ENCODE data around the gene AKR1D1. TPM values are rescaled to one million over a fixed set of nuclear protein-coding genes. Genes with fewer than 3 reads are reported as not detected.
A peak's percentile ranks its signal among the peaks of the same experiment; 100 is the strongest.

Gene AKR1D1
- polyA plus RNA-seq, 4 donors, result 24.9 TPM; not detected in 3

DNA sequence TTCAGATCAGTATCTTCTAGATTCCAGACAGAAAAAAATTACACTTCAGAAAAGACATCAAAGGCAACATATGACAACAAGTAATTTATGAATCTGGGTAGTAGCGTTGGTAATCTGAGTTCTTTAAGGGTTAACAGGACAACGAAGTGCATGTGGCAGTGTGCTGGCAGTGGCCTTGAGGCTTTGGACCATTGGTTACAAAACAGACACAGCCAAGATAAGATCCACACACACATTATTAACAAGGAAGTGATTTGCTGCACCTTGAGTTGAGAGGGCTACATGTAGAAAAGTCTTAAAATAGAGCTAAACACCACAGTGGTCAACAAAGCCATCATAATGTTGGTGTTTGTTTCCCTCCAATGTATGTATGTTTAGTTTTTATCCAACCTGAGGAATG is 40.6 kb downstream of the AKR1D1 start:
- Histone ChIP-seq H3K27ac (ENCODE audit: low read depth in 1 of 3, low read length in 2 of 3) (peak overlapping the region in 1 of 3 donors; percentile 71), H3K36me3 (ENCODE audit: control insufficient read depth in 3 of 3, insufficient read depth in 2 of 3, low read depth in 1 of 3, low read length in 3 of 3) (no peaks in the 10 kb centered on the region), H3K4me3 (ENCODE audit: low read depth in 1 of 3, low read length in 3 of 3) (no peak overlapping the region), H3K9me3 (ENCODE audit: control insufficient read depth in 2 of 2, insufficient read depth in 1 of 2, low read depth in 1 of 2, low read length in 1 of 2) (peaks cover 0 to 8% of the 10 kb centered on the region in 2 donors), H3K4me1 (ENCODE audit: control insufficient read depth in 3 of 3, insufficient read depth in 2 of 3, low read depth in 1 of 3, low read length in 2 of 3) (peaks cover 0 to 9% (median 0%) of the 10 kb centered on the region in 3 donors), H3K27me3 (ENCODE audit: control insufficient read depth in 3 of 3, insufficient read depth in 3 of 3, low read length in 3 of 3) (no peaks in the 10 kb centered on the region)
- 34 to 57% (median 50%) methylated on average over 2 of the region's 2 CpGs for WGBS, 3 donors
- DNase-seq, result peak; percentile 14 to 65
- no peak for FAIRE-seq

DNA sequence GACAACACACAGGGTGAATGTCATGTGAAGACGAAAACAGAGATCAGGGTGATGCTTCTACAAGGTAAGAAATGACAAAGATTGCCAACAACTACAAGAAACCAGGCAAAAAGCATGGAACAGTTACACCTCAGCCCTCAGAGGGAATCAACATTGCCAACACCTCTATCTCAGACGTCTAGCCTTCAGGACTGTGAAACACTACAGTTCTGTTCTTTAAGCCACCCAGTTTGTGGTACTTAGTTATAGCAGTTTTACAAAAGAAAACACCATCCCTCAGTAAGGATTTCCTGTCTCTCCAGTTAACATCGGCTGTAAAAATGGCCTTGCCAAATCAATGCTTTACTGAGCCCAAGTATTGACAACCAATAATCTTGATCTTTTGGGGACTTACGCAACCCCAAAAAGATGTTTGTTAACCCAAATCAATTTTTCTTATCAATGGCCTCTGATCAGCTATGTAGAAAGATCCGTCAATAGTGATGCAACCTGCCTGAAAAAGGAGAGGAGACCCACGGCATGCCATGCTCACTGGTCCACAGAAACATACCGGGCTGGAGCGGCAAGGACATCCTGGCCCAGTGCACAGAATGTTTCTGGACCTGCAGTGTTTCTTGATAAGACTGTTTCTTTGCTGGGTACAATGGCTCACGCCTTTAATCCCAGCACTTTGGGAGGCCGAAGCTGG is 44.0 kb downstream of the AKR1D1 start:
- 87 to 88% (median 87%) methylated on average over 10 of the region's 10 CpGs for WGBS, 3 donors
- DNase-seq (no peak), FAIRE-seq (no peak)
- peaks cover 0 to 10% (median 0%) of the 10 kb centered on the region in 3 donors for H3K4me1 ChIP-seq (ENCODE audit: control insufficient read depth in 3 of 3, insufficient read depth in 2 of 3, low read depth in 1 of 3, low read length in 2 of 3)
- no peak overlapping the region for H3K27ac ChIP-seq (ENCODE audit: low read depth in 1 of 3, low read length in 2 of 3)
- H3K9me3 ChIP-seq (ENCODE audit: control insufficient read depth in 2 of 2, insufficient read depth in 1 of 2, low read depth in 1 of 2, low read length in 1 of 2), result peaks cover 0 to 8% of the 10 kb centered on the region in 2 donors
- no peaks in the 10 kb centered on the region for H3K27me3 ChIP-seq (ENCODE audit: control insufficient read depth in 3 of 3, insufficient read depth in 3 of 3, low read length in 3 of 3)
- H3K4me3 ChIP-seq (ENCODE audit: low read depth in 1 of 3, low read length in 3 of 3), result no peak overlapping the region
- no peaks in the 10 kb centered on the region for H3K36me3 ChIP-seq (ENCODE audit: control insufficient read depth in 3 of 3, insufficient read depth in 2 of 3, low read depth in 1 of 3, low read length in 3 of 3)

DNA sequence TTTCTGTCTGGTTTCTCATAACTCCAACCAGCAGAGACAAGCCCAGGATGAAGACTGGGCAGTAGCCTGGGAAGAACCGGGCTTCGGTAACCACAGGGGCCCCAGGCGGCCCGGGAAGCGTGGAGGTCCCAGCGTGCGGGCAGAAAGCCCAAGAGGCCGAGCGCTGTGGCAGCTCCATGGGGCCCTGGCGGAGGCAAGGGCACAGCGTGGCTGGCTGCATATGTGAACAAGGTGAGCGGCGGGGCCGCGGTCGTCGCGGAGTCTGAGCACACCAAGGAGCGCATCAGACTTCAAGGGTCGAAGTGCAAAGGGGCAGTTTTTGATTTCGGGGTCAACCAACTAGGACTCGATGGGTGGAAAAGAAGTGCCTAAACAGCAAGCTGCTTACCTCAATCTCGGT is 45.9 kb downstream of the AKR1D1 start:
- Histone ChIP-seq H3K4me1 (ENCODE audit: control insufficient read depth in 3 of 3, insufficient read depth in 2 of 3, low read depth in 1 of 3, low read length in 2 of 3) (peaks cover 0 to 5% (median 0%) of the 10 kb centered on the region in 3 donors), H3K4me3 (ENCODE audit: low read depth in 1 of 3, low read length in 3 of 3) (no peak overlapping the region), H3K27ac (ENCODE audit: low read depth in 1 of 3, low read length in 2 of 3) (no peak overlapping the region), H3K27me3 (ENCODE audit: control insufficient read depth in 3 of 3, insufficient read depth in 3 of 3, low read length in 3 of 3) (no peaks in the 10 kb centered on the region), H3K9me3 (ENCODE audit: control insufficient read depth in 2 of 2, insufficient read depth in 1 of 2, low read depth in 1 of 2, low read length in 1 of 2) (peaks cover 0 to 1% of the 10 kb centered on the region in 2 donors), H3K36me3 (ENCODE audit: control insufficient read depth in 3 of 3, insufficient read depth in 2 of 3, low read depth in 1 of 3, low read length in 3 of 3) (no peaks in the 10 kb centered on the region)
- WGBS, 3 donors, result 95 to 97% (median 96%) methylated on average over 22 to 23 of the region's 23 CpGs
- FAIRE-seq (no peak), DNase-seq (no peak)

DNA sequence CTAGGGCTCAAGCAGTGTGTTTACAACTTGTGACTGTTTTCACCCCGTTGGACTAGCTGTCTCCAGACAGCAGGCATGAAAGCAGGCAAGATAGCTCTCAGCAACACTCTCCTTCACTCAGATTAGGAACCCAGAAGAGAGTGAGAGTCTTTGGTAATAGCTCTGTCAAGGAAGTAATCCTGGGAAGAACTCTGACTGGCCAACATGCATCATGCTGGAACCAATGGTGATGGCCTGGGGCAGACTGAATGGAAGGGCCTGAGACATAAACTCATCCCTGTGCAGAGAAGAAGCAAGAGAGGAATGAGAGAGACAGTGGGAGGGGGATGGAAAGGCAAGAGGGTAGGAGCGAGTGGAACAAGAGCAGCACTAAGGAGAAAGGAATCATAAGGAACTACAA is 48.9 kb downstream of the AKR1D1 start:
- Histone ChIP-seq H3K27me3 (ENCODE audit: control insufficient read depth in 3 of 3, insufficient read depth in 3 of 3, low read length in 3 of 3) (no peaks in the 10 kb centered on the region), H3K36me3 (ENCODE audit: control insufficient read depth in 3 of 3, insufficient read depth in 2 of 3, low read depth in 1 of 3, low read length in 3 of 3) (no peaks in the 10 kb centered on the region), H3K9me3 (ENCODE audit: control insufficient read depth in 2 of 2, insufficient read depth in 1 of 2, low read depth in 1 of 2, low read length in 1 of 2) (peaks cover 0 to 17% of the 10 kb centered on the region in 2 donors), H3K4me1 (ENCODE audit: control insufficient read depth in 3 of 3, insufficient read depth in 2 of 3, low read depth in 1 of 3, low read length in 2 of 3) (peaks cover 0 to 3% (median 0%) of the 10 kb centered on the region in 3 donors), H3K27ac (ENCODE audit: low read depth in 1 of 3, low read length in 2 of 3) (no peak overlapping the region), H3K4me3 (ENCODE audit: low read depth in 1 of 3, low read length in 3 of 3) (no peak overlapping the region)
- FAIRE-seq (no peak), DNase-seq (peak in 1 of 2 donors; percentile 4)
- 63 to 75% (median 74%) methylated on average over 2 of the region's 2 CpGs for whole genome bisulfite sequencing, 3 donors

DNA sequence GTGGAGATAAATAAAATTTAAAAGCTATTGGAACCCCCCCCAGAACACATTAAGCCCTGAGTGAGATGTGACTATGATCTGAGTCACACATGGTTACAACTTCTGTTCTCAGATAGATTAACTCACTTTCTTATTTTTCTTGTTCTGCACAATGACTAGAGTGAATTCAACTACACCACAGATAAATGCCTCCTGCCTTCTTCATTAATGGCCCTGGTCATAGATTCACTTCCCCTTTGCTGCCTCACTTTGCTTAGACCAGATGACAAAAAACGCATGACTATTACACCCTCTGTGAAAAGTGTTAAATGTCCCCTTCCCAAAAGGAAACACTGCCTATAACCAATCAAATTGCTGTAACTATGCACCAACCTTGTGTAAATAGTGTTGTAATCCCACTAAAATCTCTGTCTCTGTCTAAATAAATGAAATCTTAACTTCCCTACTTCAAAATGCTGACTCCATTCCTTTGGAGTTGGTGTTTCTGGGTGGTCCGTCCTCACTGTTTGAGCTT is 49.4 kb downstream of the AKR1D1 start:
- WGBS, 3 donors, result 48 to 74% (median 67%) methylated on average over 2 of the region's 2 CpGs
- FAIRE-seq, result no peak
- H3K27ac ChIP-seq (ENCODE audit: low read depth in 1 of 3, low read length in 2 of 3), result no peak overlapping the region

DNA sequence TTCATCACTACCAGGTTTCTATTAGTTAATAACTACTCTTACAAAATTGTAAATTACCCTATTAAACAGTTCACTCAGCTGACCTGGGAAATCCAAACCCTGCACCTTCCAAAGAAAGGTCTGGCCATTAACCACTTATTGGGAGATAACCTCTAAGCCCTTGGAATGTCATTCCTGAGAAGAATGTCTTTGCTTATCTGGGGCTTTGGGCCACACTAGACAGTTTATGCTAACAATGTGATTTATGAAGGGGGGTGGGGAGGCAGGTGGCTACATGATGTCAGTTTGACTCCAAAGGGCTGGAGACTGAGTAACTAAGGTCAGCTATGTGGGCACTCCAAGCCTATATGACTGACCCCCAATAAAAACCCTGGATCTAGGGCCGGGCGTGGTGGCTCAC is 50.7 kb downstream of the AKR1D1 start:
- Histone ChIP-seq H3K27ac (ENCODE audit: low read depth in 1 of 3, low read length in 2 of 3) (no peak overlapping the region), H3K27me3 (ENCODE audit: control insufficient read depth in 3 of 3, insufficient read depth in 3 of 3, low read length in 3 of 3) (no peaks in the 10 kb centered on the region), H3K36me3 (ENCODE audit: control insufficient read depth in 3 of 3, insufficient read depth in 2 of 3, low read depth in 1 of 3, low read length in 3 of 3) (no peaks in the 10 kb centered on the region), H3K4me3 (ENCODE audit: low read depth in 1 of 3, low read length in 3 of 3) (no peak overlapping the region), H3K4me1 (ENCODE audit: control insufficient read depth in 3 of 3, insufficient read depth in 2 of 3, low read depth in 1 of 3, low read length in 2 of 3) (peaks cover 0 to 3% (median 0%) of the 10 kb centered on the region in 3 donors), H3K9me3 (ENCODE audit: control insufficient read depth in 2 of 2, insufficient read depth in 1 of 2, low read depth in 1 of 2, low read length in 1 of 2) (peaks cover 0 to 17% of the 10 kb centered on the region in 2 donors)
- 84 to 92% (median 88%) methylated on average over 2 of the region's 2 CpGs for WGBS, 3 donors
- peak in 1 of 2 donors; percentile 45 for DNase-seq
- FAIRE-seq, result no peak

More for the DNA sequence above, 49.4 kb downstream of the AKR1D1 start:
- no peak overlapping the region for H3K4me3 ChIP-seq (ENCODE audit: low read depth in 1 of 3, low read length in 3 of 3)
- peak in 1 of 2 donors; percentile 13 for DNase-seq
- H3K36me3 ChIP-seq (ENCODE audit: control insufficient read depth in 3 of 3, insufficient read depth in 2 of 3, low read depth in 1 of 3, low read length in 3 of 3), result no peaks in the 10 kb centered on the region
- H3K9me3 ChIP-seq (ENCODE audit: control insufficient read depth in 2 of 2, insufficient read depth in 1 of 2, low read depth in 1 of 2, low read length in 1 of 2), result peaks cover 0 to 17% of the 10 kb centered on the region in 2 donors
- no peaks in the 10 kb centered on the region for H3K27me3 ChIP-seq (ENCODE audit: control insufficient read depth in 3 of 3, insufficient read depth in 3 of 3, low read length in 3 of 3)
- peaks cover 0 to 3% (median 0%) of the 10 kb centered on the region in 3 donors for H3K4me1 ChIP-seq (ENCODE audit: control insufficient read depth in 3 of 3, insufficient read depth in 2 of 3, low read depth in 1 of 3, low read length in 2 of 3)

DNA sequence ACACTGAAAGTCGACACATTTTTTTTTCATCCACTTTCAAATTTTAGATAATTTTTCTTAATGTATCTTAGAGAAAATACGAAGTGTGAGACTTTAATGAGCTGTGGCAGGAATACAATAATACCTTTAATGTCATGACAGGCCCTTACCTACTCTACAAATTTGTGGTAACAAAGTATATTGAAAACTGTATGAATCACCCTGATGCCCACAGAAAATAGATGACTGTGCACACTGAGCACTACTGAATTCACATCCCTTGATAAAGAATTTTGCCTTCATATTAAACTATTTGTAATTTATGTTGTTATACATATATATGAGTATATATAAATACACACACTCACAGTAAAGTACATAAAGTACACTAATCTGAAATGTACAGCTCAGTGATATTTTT is 51.7 kb downstream of the AKR1D1 start:
- Histone ChIP-seq H3K27ac (ENCODE audit: low read depth in 1 of 3, low read length in 2 of 3) (no peak overlapping the region), H3K9me3 (ENCODE audit: control insufficient read depth in 2 of 2, insufficient read depth in 1 of 2, low read depth in 1 of 2, low read length in 1 of 2) (peaks cover 0 to 17% of the 10 kb centered on the region in 2 donors), H3K27me3 (ENCODE audit: control insufficient read depth in 3 of 3, insufficient read depth in 3 of 3, low read length in 3 of 3) (no peaks in the 10 kb centered on the region), H3K4me3 (ENCODE audit: low read depth in 1 of 3, low read length in 3 of 3) (no peak overlapping the region), H3K36me3 (ENCODE audit: control insufficient read depth in 3 of 3, insufficient read depth in 2 of 3, low read depth in 1 of 3, low read length in 3 of 3) (no peaks in the 10 kb centered on the region), H3K4me1 (ENCODE audit: control insufficient read depth in 3 of 3, insufficient read depth in 2 of 3, low read depth in 1 of 3, low read length in 2 of 3) (peaks cover 0 to 3% (median 0%) of the 10 kb centered on the region in 3 donors)
- 41 to 75% (median 44%) methylated on average over 2 of the region's 2 CpGs for WGBS, 3 donors
- DNase-seq (no peak), FAIRE-seq (no peak)

DNA sequence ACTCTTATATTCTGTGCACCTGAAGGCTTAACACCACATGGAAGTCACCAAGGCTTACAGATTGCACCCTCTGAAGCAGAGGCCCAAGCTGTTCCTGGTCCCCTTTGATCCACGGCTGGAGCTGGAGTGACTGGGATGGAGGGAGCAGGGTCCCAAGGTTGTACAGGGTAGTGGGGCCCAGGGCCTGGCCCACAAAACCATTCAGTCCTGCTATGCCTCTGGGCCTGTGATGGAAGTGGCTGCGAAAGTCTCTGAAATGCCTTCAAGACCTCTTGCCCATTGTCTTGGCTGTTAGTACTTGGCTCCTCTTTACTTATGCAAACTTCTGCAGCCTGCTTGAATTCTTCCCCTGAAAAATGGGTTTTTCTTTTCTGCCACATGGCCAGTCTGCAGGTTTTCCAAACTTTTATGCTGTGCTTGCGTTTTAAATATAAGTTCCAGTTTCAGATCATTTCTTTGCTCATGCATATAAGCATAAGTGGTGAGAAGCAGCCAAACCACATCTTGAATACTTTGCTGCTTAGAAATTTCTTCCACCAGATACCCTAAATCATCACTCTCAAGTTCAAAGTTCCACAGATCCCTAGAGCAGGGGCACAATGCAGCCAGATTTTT is 53.4 kb downstream of the AKR1D1 start:
- no peak for DNase-seq
- Histone ChIP-seq H3K4me3 (ENCODE audit: low read depth in 1 of 3, low read length in 3 of 3) (no peak overlapping the region), H3K9me3 (ENCODE audit: control insufficient read depth in 2 of 2, insufficient read depth in 1 of 2, low read depth in 1 of 2, low read length in 1 of 2) (peaks cover 0 to 17% of the 10 kb centered on the region in 2 donors), H3K36me3 (ENCODE audit: control insufficient read depth in 3 of 3, insufficient read depth in 2 of 3, low read depth in 1 of 3, low read length in 3 of 3) (no peaks in the 10 kb centered on the region), H3K27ac (ENCODE audit: low read depth in 1 of 3, low read length in 2 of 3) (no peak overlapping the region), H3K27me3 (ENCODE audit: control insufficient read depth in 3 of 3, insufficient read depth in 3 of 3, low read length in 3 of 3) (no peaks in the 10 kb centered on the region), H3K4me1 (ENCODE audit: control insufficient read depth in 3 of 3, insufficient read depth in 2 of 3, low read depth in 1 of 3, low read length in 2 of 3) (peaks cover 0 to 3% (median 0%) of the 10 kb centered on the region in 3 donors)
- no peak for FAIRE-seq
- WGBS, 3 donors, result 88 to 92% (median 91%) methylated on average over 3 of the region's 3 CpGs
